KMS-11 (cell line): ENCODE data around the gene UCK2.

ENCODE experiments used
- H2AFZ ChIP-seq: fragments of 200-600 bp; sonication (generic); 2 replicates; pipeline ENCODE4 v1.6.1; 2016; ENCODE audit warnings: antibody characterized with exemption, mixed run types, low read depth
- H3K27ac ChIP-seq: fragments of 200-600 bp; sonication (generic); 2 replicates; pipeline ENCODE4 v1.6.1; 2016; ENCODE audit warnings: mild to moderate bottlenecking, mixed run types
- H3K27me3 ChIP-seq: fragments of 200-600 bp; sonication (generic); 2 replicates; pipeline ENCODE4 v1.6.1; 2017; ENCODE audit warnings: mild to moderate bottlenecking, low read depth, mixed run types, moderate library complexity; ENCODE audit not compliant: insufficient read depth
- H3K36me3 ChIP-seq: fragments of 200-600 bp; sonication (generic); 2 replicates; pipeline ENCODE4 v1.6.1; 2017; ENCODE audit warnings: mild to moderate bottlenecking, mixed run types; ENCODE audit not compliant: insufficient read depth
- H3K4me1 ChIP-seq: fragments of 200-600 bp; sonication (generic); 2 replicates; pipeline ENCODE4 v1.6.1; 2016; ENCODE audit warnings: mild to moderate bottlenecking, low read depth, mixed run types; ENCODE audit not compliant: poor library complexity, severe bottlenecking
- H3K4me2 ChIP-seq: fragments of 200-600 bp; sonication (generic); 2 replicates; pipeline ENCODE4 v1.7.0; 2016; ENCODE audit warnings: mild to moderate bottlenecking, mixed run types
- H3K4me3 ChIP-seq: fragments of 200-600 bp; sonication (generic); IDR thresholded peaks from 2 replicates; pipeline ENCODE4 v1.6.1; 2017; ENCODE audit warnings: low read depth, low read length, mixed read lengths; ENCODE audit not compliant: insufficient read depth
- H3K79me2 ChIP-seq: fragments of 200-600 bp; sonication (generic); 2 replicates; pipeline ENCODE4 v1.6.1; 2016; ENCODE audit warnings: low read depth, mixed run types; ENCODE audit not compliant: insufficient read depth
- H3K9ac ChIP-seq: fragments of 200-600 bp; sonication (generic); 2 replicates; pipeline ENCODE4 v1.6.1; 2016; ENCODE audit warnings: mild to moderate bottlenecking, mixed run types
- H4K20me1 ChIP-seq: fragments of 200-600 bp; sonication (generic); 2 replicates; pipeline ENCODE4 v1.6.1; 2016; ENCODE audit warnings: mild to moderate bottlenecking, mixed run types; ENCODE audit not compliant: insufficient read depth
- TF ChIP-seq, protein P1 (sequence below): fragments of 200-600 bp; sonication (generic); conservative IDR thresholded peaks from 2 replicates; pipeline ENCODE4 v1.6.1; 2017; ENCODE audit warnings: low read depth, mild to moderate bottlenecking, antibody characterized with exemption, low read length, moderate library complexity, mixed read lengths

Gene UCK2

GRCh38 chr1:165816157-165816556 lies 11.3 kb upstream of the UCK2 start:
- Histone ChIP-seq H3K36me3 (no peaks in the 10 kb centered on the region), H4K20me1 (no peaks in the 10 kb centered on the region), H3K79me2 (no peaks in the 10 kb centered on the region), H3K27ac (no peak overlapping the region), H3K4me3 (no peak overlapping the region), H3K4me1 (no peaks in the 10 kb centered on the region), H3K27me3 (0 out of 2 replicates have a peak, but pooled peaks cover 2% of the 10 kb centered on the region), H3K4me2 (no peak overlapping the region), H2AFZ (no peak overlapping the region), H3K9ac (no peak overlapping the region)
- TF ChIP-seq, protein P1, sequence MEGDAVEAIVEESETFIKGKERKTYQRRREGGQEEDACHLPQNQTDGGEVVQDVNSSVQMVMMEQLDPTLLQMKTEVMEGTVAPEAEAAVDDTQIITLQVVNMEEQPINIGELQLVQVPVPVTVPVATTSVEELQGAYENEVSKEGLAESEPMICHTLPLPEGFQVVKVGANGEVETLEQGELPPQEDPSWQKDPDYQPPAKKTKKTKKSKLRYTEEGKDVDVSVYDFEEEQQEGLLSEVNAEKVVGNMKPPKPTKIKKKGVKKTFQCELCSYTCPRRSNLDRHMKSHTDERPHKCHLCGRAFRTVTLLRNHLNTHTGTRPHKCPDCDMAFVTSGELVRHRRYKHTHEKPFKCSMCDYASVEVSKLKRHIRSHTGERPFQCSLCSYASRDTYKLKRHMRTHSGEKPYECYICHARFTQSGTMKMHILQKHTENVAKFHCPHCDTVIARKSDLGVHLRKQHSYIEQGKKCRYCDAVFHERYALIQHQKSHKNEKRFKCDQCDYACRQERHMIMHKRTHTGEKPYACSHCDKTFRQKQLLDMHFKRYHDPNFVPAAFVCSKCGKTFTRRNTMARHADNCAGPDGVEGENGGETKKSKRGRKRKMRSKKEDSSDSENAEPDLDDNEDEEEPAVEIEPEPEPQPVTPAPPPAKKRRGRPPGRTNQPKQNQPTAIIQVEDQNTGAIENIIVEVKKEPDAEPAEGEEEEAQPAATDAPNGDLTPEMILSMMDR = no peak

GRCh38 chr1:165816826-165817497 lies 10.5 kb upstream of the UCK2 start:
- Histone ChIP-seq H2AFZ (no peak overlapping the region), H3K27me3 (0 out of 2 replicates have a peak, but pooled peaks cover 2% of the 10 kb centered on the region), H3K27ac (no peak overlapping the region), H3K79me2 (no peaks in the 10 kb centered on the region), H3K9ac (no peak overlapping the region), H3K4me3 (no peak overlapping the region), H3K4me1 (no peaks in the 10 kb centered on the region), H3K36me3 (no peaks in the 10 kb centered on the region), H3K4me2 (no peak overlapping the region), H4K20me1 (no peaks in the 10 kb centered on the region)
- TF ChIP-seq, protein P1 = no peak

- no peaks in the 10 kb centered on the region for H3K36me3 ChIP-seq
- no peak overlapping the region for H3K4me2 ChIP-seq
- H3K27me3 ChIP-seq = 0 out of 2 replicates have a peak, but pooled peaks cover 2% of the 10 kb centered on the region
- no peak overlapping the region for H2AFZ ChIP-seq
- no peak overlapping the region for H3K9ac ChIP-seq
- H3K27ac ChIP-seq = no peak overlapping the region
- H3K4me1 ChIP-seq = peaks cover 13% of the 10 kb centered on the region
- TF ChIP-seq, protein P1 = no peak
- peaks cover 7% of the 10 kb centered on the region for H3K79me2 ChIP-seq
- no peak overlapping the region for H3K4me3 ChIP-seq
- no peaks in the 10 kb centered on the region for H4K20me1 ChIP-seq
These were observed 3.7 kb upstream of the UCK2 start for GRCh38 chr1:165823552-165824268.

DNA sequence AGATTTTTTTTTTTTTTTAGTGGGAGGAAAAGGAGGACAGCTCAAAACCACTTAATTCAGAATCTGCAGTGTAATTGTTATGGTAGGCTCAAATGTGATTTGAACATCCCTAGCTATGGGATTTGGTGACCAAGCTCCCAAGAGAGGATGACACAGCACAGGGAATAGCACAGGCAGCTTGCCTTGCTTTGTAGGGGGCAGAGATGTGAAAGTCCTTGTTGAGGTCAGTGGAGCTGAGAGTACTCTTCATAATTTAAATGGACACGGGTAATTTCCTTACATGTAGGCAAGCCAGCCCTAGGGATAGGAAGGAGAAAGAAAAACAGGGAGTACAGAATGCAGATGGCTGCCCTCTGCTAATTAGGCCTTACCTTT lies 3.2 kb upstream of the UCK2 start:
- Histone ChIP-seq H2AFZ (no peak overlapping the region), H3K79me2 (peaks cover 13% of the 10 kb centered on the region)

More for the DNA sequence above, 3.2 kb upstream of the UCK2 start:
- TF ChIP-seq, protein P1 = no peak
- Histone ChIP-seq H3K36me3 (no peaks in the 10 kb centered on the region), H4K20me1 (no peaks in the 10 kb centered on the region), H3K9ac (no peak overlapping the region), H3K27me3 (0 out of 2 replicates have a peak, but pooled peaks cover 2% of the 10 kb centered on the region), H3K4me2 (no peak overlapping the region), H3K4me3 (no peak overlapping the region), H3K4me1 (peaks cover 13% of the 10 kb centered on the region), H3K27ac (no peak overlapping the region)
